K562 (cell line): ENCODE measurements around the gene FYB1. TPM values are rescaled to one million over a fixed set of nuclear protein-coding genes. Genes with fewer than 3 reads are reported as not detected.

Experiments used
- ATF2 ChIP-seq: sonication (generic); formaldehyde crosslinking; IDR thresholded peaks from 2 replicates; pipeline ENCODE4 v1.8.1; 2022; ENCODE audit warnings: missing genetic modification reagents
- CAMTA2 ChIP-seq: fragments of 250-450 bp; sonication (Bioruptor Pico); conservative IDR thresholded peaks from 2 replicates; pipeline ENCODE4 v1.5.1; 2022
- CXXC5 ChIP-seq: fragments of 250-450 bp; sonication (Bioruptor Pico); IDR thresholded peaks from 2 replicates; pipeline ENCODE4 v1.8.0; 2022; ENCODE audit warnings: inconsistent platforms, mild to moderate bottlenecking, moderate library complexity
- DDX20 ChIP-seq: fragments of 450-650 bp; IDR thresholded peaks from 2 replicates; pipeline ENCODE4 v1.6.1; 2016; ENCODE audit warnings: missing genetic modification characterization, low read depth, mild to moderate bottlenecking, missing compliant biosample characterization, moderate library complexity
- ELK3 ChIP-seq: fragments of 450-650 bp; formaldehyde crosslinking; IDR thresholded peaks from 2 replicates; pipeline ENCODE4 v1.4.0; 2020; ENCODE audit warnings: mild to moderate bottlenecking
- HNRNPH1 ChIP-seq: fragments of 200-400 bp; formaldehyde crosslinking; optimal IDR thresholded peaks from 2 replicates; pipeline ENCODE3; 2017; ENCODE audit warnings: low read depth, mild to moderate bottlenecking, low read length, moderate library complexity
- JUN ChIP-seq, 2 experiments: sonication (generic) in 1 of 2; formaldehyde crosslinking in 1 of 2; IDR thresholded peaks; 2 replicates each; pipeline versions ENCODE4 v1.6.1 to v1.8.0; 2012 to 2022; ENCODE audit warnings: borderline replicate concordance in 2 of 2, mild to moderate bottlenecking in 2 of 2, improper control_type of control experiment in 1 of 2, low read depth in 1 of 2, low read length in 1 of 2, missing genetic modification reagents in 1 of 2
- MCM5 ChIP-seq: fragments of 450-650 bp; IDR thresholded peaks from 2 replicates; pipeline ENCODE4 v1.6.1; 2016; ENCODE audit warnings: low read depth
- MYBL2 ChIP-seq, 2 experiments: fragments of 450-650 bp in 1 of 2; sonication (generic) in 1 of 2; formaldehyde crosslinking in 1 of 2; IDR thresholded peaks; 2 replicates each; pipeline versions ENCODE4 v1.6.1 to v1.8.1; 2017 to 2022; ENCODE audit warnings: borderline replicate concordance in 1 of 2, inconsistent platforms in 1 of 2, low read depth in 1 of 2, mild to moderate bottlenecking in 1 of 2, missing genetic modification reagents in 1 of 2, moderate library complexity in 1 of 2
- NFE2L1 ChIP-seq: fragments of 450-650 bp; IDR thresholded peaks from 2 replicates; pipeline ENCODE4 v1.6.1; 2016; ENCODE audit warnings: missing genetic modification characterization, low read depth, mild to moderate bottlenecking, missing compliant biosample characterization, moderate library complexity, borderline replicate concordance
- NFXL1 ChIP-seq: fragments of 450-650 bp; formaldehyde crosslinking; IDR thresholded peaks from 2 replicates; pipeline ENCODE4 v1.4.0; 2021; ENCODE audit warnings: mild to moderate bottlenecking
- PML ChIP-seq: IDR thresholded peaks from 2 replicates; pipeline ENCODE4 v1.6.1; 2012; ENCODE audit warnings: low read length, inconsistent platforms
- PTTG1 ChIP-seq: fragments of 450-650 bp; IDR thresholded peaks from 2 replicates; pipeline ENCODE4 v1.6.1; 2016; ENCODE audit warnings: low read depth, mild to moderate bottlenecking, missing genetic modification characterization, missing compliant biosample characterization
- TBL1XR1 ChIP-seq, 2 experiments: IDR thresholded peaks; 2 replicates each; pipeline ENCODE4 v1.6.1; 2012; ENCODE audit warnings: improper control_type of control experiment in 2 of 2, low read length in 2 of 2, mild to moderate bottlenecking in 1 of 2
- USF1 ChIP-seq: sonication (generic); formaldehyde crosslinking; IDR thresholded peaks from 2 replicates; pipeline ENCODE4 v1.9.0; 2022; ENCODE audit warnings: mild to moderate bottlenecking, missing genetic modification reagents
- ZBTB34 ChIP-seq: fragments of 250-450 bp; sonication (Bioruptor Pico); IDR thresholded peaks from 2 replicates; pipeline ENCODE4 v1.8.0; 2021; ENCODE audit warnings: mild to moderate bottlenecking, moderate library complexity
- ZFPM2 ChIP-seq: fragments of 250-450 bp; sonication (Bioruptor Pico); IDR thresholded peaks from 2 replicates; pipeline ENCODE4 v1.5.1; 2022; ENCODE audit warnings: mild to moderate bottlenecking
- ZNF232 ChIP-seq: sonication (generic); formaldehyde crosslinking; IDR thresholded peaks from 2 replicates; pipeline ENCODE4 v1.8.0; 2022; ENCODE audit warnings: mild to moderate bottlenecking, missing genetic modification reagents
- ZNF592 ChIP-seq: fragments of 450-650 bp; IDR thresholded peaks from 2 replicates; pipeline ENCODE4 v1.6.1; 2017; ENCODE audit warnings: antibody characterized with exemption, mild to moderate bottlenecking
- ZNF696 ChIP-seq: fragments of 250-450 bp; sonication (Bioruptor Pico); conservative IDR thresholded peaks from 2 replicates; pipeline ENCODE4 v1.4.0; 2020; ENCODE audit warnings: mild to moderate bottlenecking, moderate library complexity
- polyA plus RNA-seq, 8 experiments: library from polyadenylated mRNA; depleted of rRNA in 4 of 8; stranded (reverse) in 5 of 8; unstranded in 3 of 8; fragments of >200 nt; fragmentation: Nextera tagmentation in 2 of 8; fragmentation: Illumina TruSeq in 1 of 8; extraction: Ambion mirVana in 2 of 8; extraction: Trizol in 1 of 8; gene quantifications; 2 replicates each; pipeline versions ENCODE4 v1.2.1 to v1.2.3, GENCODE V29; 2011 to 2014; ENCODE audit warnings: inconsistent platforms in 1 of 8, missing spikeins in 1 of 8
- total RNA-seq, 7 experiments: library from RNA; depleted of rRNA in 6 of 7; stranded (reverse); fragments of >200 nt in 6 of 7; fragmentation: Illumina TruSeq in 2 of 7; extraction: Trizol in 2 of 7; gene quantifications; 2 replicates each; pipeline versions ENCODE4 v1.2.1 to v1.2.3, GENCODE V29; 2011 to 2021; ENCODE audit warnings: low replicate concordance in 1 of 7

The FYB1 gene
- total and polyA plus RNA-seq, 9 of the 15 experiments (the other 6 are each of a cell fraction or from before 2014, with no cell fraction given): 4.7 to 31.5 (median 9.7) TPM

GRCh38 chr5:39200081-39200480, 19.3 kb downstream of the FYB1 start (continued):
- TF ChIP-seq PTTG1 (tag) (no peak), CXXC5 (CRISPR knock-in tag) (no peak), NFE2L1 (tag) (no peak), ZBTB34 (CRISPR knock-in tag) (no peak), ZNF592 (peak; percentile 72), ZFPM2 (no peak), CAMTA2 (CRISPR knock-in tag) (no peak), USF1 (no peak), ZNF232 (CRISPR knock-in tag) (no peak), PML (no peak), MCM5 (no peak), NFXL1 (CRISPR knock-in tag) (no peak), TBL1XR1 (IDR thresholded peaks at IDR 0.05; ENCODE audit: low read length in 2 of 2) (no peak), HNRNPH1 (no peak), JUN (IDR thresholded peaks at IDR 0.05; ENCODE audit: borderline replicate concordance, low read depth, low read length) (no peak), JUN (CRISPR knock-in tag; IDR thresholded peaks at IDR 0.05; ENCODE audit: borderline replicate concordance) (no peak), ATF2 (no peak), ELK3 (CRISPR knock-in tag) (no peak), DDX20 (tag) (no peak), MYBL2 (IDR thresholded peaks at IDR 0.05; ENCODE audit: low read depth) (no peak), MYBL2 (CRISPR knock-in tag; IDR thresholded peaks at IDR 0.05; ENCODE audit: borderline replicate concordance) (no peak), ZNF696 (CRISPR knock-in tag) (no peak)
